ENCODE results near the gene ARFGAP1. TPM values are rescaled to one million over a fixed set of nuclear protein-coding genes. Genes with fewer than 3 reads are reported as not detected.

The ARFGAP1 gene
- total and polyA plus RNA-seq, 10 of the 15 experiments (the other 5 are each of a cell fraction or from before 2014, with no cell fraction given) = 0.45 to 79.9 (median 30.8) TPM

DNA sequence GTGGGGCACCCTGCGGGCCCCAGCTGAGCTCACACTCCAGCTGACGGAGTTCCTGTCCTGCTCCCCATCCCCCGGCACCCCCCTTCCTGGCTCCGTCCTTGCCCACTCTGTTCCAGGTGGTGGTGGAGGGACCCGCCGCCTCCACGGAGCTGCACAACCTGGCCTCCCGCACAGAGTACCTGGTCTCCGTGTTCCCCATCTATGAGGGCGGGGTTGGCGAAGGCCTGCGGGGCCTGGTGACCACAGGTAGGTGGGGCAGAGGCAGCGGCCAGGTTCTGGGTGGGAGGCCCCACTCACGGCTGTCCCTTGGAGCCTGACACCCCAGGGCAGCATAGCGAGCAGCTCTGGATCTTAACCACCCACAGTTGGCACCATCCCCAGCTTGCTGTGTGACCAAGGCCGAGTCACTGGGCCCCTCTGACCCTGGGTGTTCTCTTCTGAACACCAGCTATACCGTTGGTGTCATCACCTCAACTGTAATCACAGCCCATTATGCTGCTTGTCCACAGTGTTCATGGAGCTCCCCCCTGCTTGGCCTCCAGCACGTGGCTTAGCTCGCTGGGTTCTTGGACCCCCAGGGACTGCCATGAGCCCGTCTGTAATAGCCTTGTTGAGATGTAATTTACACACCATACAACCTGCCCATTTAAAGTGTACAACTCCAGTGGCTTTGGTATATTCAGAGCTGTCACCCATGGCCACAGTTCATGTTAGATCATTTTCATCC, 37.8 kb downstream of the ARFGAP1 start:
- intact Hi-C loops (cut with micrococcal nuclease; ENCODE audit: unreplicated experiment) = no loop called here
- no peak overlapping the region for H3K27ac ChIP-seq (ENCODE audit: control insufficient read depth, insufficient read depth)
- H3K4me3 ChIP-seq = no peak overlapping the region
- H3K36me3 ChIP-seq (ENCODE audit: control insufficient read depth in 2 of 2, insufficient read depth in 2 of 2, low read length in 1 of 2) = no peaks in the 10 kb centered on the region
- H3K79me2 ChIP-seq (ENCODE audit: control insufficient read depth, insufficient read depth, low read length) = no peaks in the 10 kb centered on the region
- TF ChIP-seq GATAD2B (conservative IDR thresholded peaks at IDR 0.05; ENCODE audit: low read depth) = no peak
- CTCF ChIA-PET = interaction anchor here (1.2 to 2.1 kb wide), 2 partner anchors 72 to 77 kb away, joined by 3 to 12 read pairs; no protein-coding TSS in a partner anchor
- FAIRE-seq (no peak), ATAC-seq (no peak; the same call in 2 of the 3 replicates), DNase-seq (ENCODE audit: low read depth, low spot score) (no peak)
- SMC1A ChIA-PET (ENCODE audit: uncharacterized antibody, unreplicated experiment) = interaction anchor here (0.7 kb wide), 1 partner anchor 71 kb away, joined by 4 read pairs; no protein-coding TSS in a partner anchor
- H3K4me1 ChIP-seq (ENCODE audit: control insufficient read depth, insufficient read depth, low read length) = no peaks in the 10 kb centered on the region
- H4K20me1 ChIP-seq (ENCODE audit: control insufficient read depth, insufficient read depth) = no peaks in the 10 kb centered on the region
- RAD21 ChIA-PET (ENCODE audit: unreplicated experiment) = interaction anchor here (0.8 to 1.8 kb wide), 2 partner anchors 47 to 87 kb away, joined by 3 to 5 read pairs; no protein-coding TSS in a partner anchor
- no peaks in the 10 kb centered on the region for H3K9me3 ChIP-seq (replicated peaks; ENCODE audit: control insufficient read depth, insufficient read depth, low read length)
- BruUV-seq (replicated peaks) = no TSS peak
- no peak overlapping the region for H3K9ac ChIP-seq (ENCODE audit: control insufficient read depth, insufficient read depth, low read length)
- H3K27me3 ChIP-seq (replicated peaks in 1 of 2; ENCODE audit: control insufficient read depth in 2 of 2, insufficient read depth in 2 of 2, low read length in 1 of 2) = no peaks in the 10 kb centered on the region
- POLR2A ChIA-PET = interaction anchor here (1.0 kb wide), 1 partner anchor 21 kb away, joined by 3 read pairs; no protein-coding TSS in a partner anchor
- no peak overlapping the region for H2AFZ ChIP-seq (ENCODE audit: control insufficient read depth, low read depth, low read length)
- WGBS (ENCODE audit: insufficient coverage, insufficient replicate concordance, low lambda C conversion rate, missing lambda C conversion rate) = 26% methylated on average over 20 of the region's 20 CpGs
- no peak overlapping the region for H3K4me2 ChIP-seq (ENCODE audit: control insufficient read depth, insufficient read depth)
- in situ Hi-C loops (cut with MboI) = no loop called here

DNA sequence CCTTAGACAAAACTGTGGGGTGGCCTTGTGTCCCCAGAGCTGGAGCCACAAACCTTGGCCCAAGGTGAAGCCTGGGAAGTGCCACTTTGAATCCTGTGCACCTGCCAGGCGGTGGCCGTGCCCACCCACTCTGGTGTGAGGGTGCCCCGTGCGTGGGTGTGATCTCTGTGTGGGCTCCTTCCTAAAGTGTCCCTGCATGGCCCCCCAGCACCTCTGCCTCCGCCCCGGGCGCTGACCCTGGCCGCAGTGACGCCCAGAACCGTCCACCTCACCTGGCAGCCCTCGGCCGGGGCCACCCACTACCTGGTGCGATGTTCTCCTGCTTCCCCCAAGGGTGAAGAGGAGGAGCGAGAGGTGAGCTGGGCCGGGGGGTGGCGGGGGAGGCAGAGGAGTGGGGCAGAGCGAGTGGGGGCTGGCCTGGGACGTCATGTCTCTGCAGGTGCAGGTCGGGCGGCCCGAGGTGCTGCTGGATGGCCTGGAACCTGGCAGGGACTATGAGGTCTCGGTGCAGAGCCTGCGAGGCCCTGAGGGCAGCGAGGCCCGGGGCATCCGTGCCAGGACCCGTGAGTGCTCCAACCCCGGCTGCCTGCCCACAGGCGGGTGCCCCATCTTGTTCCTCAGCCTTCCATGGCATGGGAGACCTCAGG, 38.7 kb downstream of the ARFGAP1 start:
- 33% methylated on average over 23 of the region's 29 CpGs for WGBS (ENCODE audit: insufficient coverage, insufficient replicate concordance, low lambda C conversion rate, missing lambda C conversion rate)
- TF ChIP-seq POLR2A (IDR thresholded peaks at IDR 0.05; ENCODE audit: low read depth, low read length) (no peak), RB1 (IDR thresholded peaks at IDR 0.05; ENCODE audit: borderline replicate concordance) (no peak), ZNF24 (IDR thresholded peaks at IDR 0.05) (no peak), WRNIP1 (IDR thresholded peaks at IDR 0.05; ENCODE audit: borderline replicate concordance, low read depth, low read length) (no peak), KAT2A (conservative IDR thresholded peaks at IDR 0.05; ENCODE audit: control insufficient read depth, low read depth, low read length) (no peak), ZNF274 (IDR thresholded peaks at IDR 0.05; ENCODE audit: insufficient read depth, insufficient read length) (no peak), POLR2AphosphoS5 (IDR thresholded peaks at IDR 0.05; ENCODE audit: low read length) (no peak)
- TF ChIP-seq, protein P1, sequence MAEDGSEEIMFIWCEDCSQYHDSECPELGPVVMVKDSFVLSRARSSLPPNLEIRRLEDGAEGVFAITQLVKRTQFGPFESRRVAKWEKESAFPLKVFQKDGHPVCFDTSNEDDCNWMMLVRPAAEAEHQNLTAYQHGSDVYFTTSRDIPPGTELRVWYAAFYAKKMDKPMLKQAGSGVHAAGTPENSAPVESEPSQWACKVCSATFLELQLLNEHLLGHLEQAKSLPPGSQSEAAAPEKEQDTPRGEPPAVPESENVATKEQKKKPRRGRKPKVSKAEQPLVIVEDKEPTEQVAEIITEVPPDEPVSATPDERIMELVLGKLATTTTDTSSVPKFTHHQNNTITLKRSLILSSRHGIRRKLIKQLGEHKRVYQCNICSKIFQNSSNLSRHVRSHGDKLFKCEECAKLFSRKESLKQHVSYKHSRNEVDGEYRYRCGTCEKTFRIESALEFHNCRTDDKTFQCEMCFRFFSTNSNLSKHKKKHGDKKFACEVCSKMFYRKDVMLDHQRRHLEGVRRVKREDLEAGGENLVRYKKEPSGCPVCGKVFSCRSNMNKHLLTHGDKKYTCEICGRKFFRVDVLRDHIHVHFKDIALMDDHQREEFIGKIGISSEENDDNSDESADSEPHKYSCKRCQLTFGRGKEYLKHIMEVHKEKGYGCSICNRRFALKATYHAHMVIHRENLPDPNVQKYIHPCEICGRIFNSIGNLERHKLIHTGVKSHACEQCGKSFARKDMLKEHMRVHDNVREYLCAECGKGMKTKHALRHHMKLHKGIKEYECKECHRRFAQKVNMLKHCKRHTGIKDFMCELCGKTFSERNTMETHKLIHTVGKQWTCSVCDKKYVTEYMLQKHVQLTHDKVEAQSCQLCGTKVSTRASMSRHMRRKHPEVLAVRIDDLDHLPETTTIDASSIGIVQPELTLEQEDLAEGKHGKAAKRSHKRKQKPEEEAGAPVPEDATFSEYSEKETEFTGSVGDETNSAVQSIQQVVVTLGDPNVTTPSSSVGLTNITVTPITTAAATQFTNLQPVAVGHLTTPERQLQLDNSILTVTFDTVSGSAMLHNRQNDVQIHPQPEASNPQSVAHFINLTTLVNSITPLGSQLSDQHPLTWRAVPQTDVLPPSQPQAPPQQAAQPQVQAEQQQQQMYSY (CRISPR knock-in tag; IDR thresholded peaks at IDR 0.05) = no peak

More for the DNA sequence above, 38.7 kb downstream of the ARFGAP1 start:
- FAIRE-seq (no peak), ATAC-seq (no peak), DNase-seq (ENCODE audit: low read depth, low spot score) (no peak)
- Histone ChIP-seq H3K4me2 (ENCODE audit: control insufficient read depth, insufficient read depth) (no peak overlapping the region), H3K79me2 (ENCODE audit: control insufficient read depth, insufficient read depth, low read length) (no peaks in the 10 kb centered on the region), H3K27me3 (replicated peaks in 1 of 2; ENCODE audit: control insufficient read depth in 2 of 2, insufficient read depth in 2 of 2, low read length in 1 of 2) (no peaks in the 10 kb centered on the region), H3K4me1 (ENCODE audit: control insufficient read depth, insufficient read depth, low read length) (no peaks in the 10 kb centered on the region), H4K20me1 (ENCODE audit: control insufficient read depth, insufficient read depth) (no peaks in the 10 kb centered on the region), H3K9me3 (replicated peaks; ENCODE audit: control insufficient read depth, insufficient read depth, low read length) (no peaks in the 10 kb centered on the region), H3K36me3 (ENCODE audit: control insufficient read depth in 2 of 2, insufficient read depth in 2 of 2, low read length in 1 of 2) (no peaks in the 10 kb centered on the region), H3K27ac (ENCODE audit: control insufficient read depth, insufficient read depth) (no peak overlapping the region), H3K9ac (ENCODE audit: control insufficient read depth, insufficient read depth, low read length) (no peak overlapping the region), H3K4me3 (no peak overlapping the region), H2AFZ (ENCODE audit: control insufficient read depth, low read depth, low read length) (no peak overlapping the region)
- no TSS peak for BruUV-seq (replicated peaks)
- in situ Hi-C loops (cut with MboI) (no loop called here), intact Hi-C loops (cut with micrococcal nuclease; ENCODE audit: unreplicated experiment) (no loop called here)
- ChIA-PET RAD21 (ENCODE audit: unreplicated experiment) (no interaction called here), CTCF (interaction anchor here (1.2 to 2.1 kb wide), 2 partner anchors 71 to 78 kb away, joined by 3 to 12 read pairs; no protein-coding TSS in a partner anchor), POLR2A (interaction anchor here (1.0 kb wide), 1 partner anchor 22 kb away, joined by 3 read pairs; no protein-coding TSS in a partner anchor), SMC1A (ENCODE audit: uncharacterized antibody, unreplicated experiment) (no interaction called here)

Data from GM12878 (cell line).